OCI-LY1 (cell line): ENCODE measurements around the gene DGCR2.

Experiments used
- CTCF ChIP-seq: fragments of 200-600 bp; sonication (generic), shearing (Covaris generic); IDR thresholded peaks from 2 replicates; pipeline ENCODE4 v1.5.1; 2017; ENCODE audit warnings: mild to moderate bottlenecking, antibody characterized with exemption, low read length, moderate library complexity, mixed read lengths
- EZH2 ChIP-seq: fragments of 200-600 bp; sonication (generic), shearing (Covaris generic); IDR thresholded peaks from 2 replicates; pipeline ENCODE4 v1.8.0; 2017; ENCODE audit warnings: borderline replicate concordance, mixed run types, mild to moderate bottlenecking, antibody characterized with exemption, low read length, moderate library complexity, mixed read lengths

- TF ChIP-seq CTCF (no peak), EZH2 (no peak)
These were observed 2.8 kb upstream of the DGCR2 start for GRCh38 chr22:19125011-19125410.
